ENCODE data around the gene PHF19.

Gene PHF19

DNA sequence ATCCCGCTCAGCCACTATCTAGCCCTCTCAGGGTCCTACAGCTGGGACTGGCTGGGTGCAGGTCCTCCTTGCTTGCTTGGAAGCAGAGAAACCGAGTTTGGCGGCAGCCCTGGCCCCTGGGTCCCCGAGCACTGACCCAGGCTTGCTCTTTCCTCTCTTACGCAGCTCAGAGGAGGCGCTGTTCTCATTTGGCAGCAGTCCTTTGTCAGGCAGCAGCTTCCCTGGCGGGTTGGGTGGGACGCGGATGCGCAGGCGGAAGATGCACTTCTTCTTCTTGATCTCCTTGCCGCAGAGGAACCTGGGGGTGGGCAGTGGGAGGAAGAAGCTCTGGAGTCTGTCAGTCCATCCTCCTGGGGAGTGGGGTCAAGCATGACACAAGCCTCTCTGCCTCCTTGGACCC, 14.5 kb downstream of the PHF19 start:
- Histone ChIP-seq H3K79me2 (ENCODE audit: insufficient read depth, low read length) (no peaks in the 10 kb centered on the region), H3K4me2 (ENCODE audit: low read depth, low read length, poor library complexity, severe bottlenecking) (no peak overlapping the region), H3K9me3 (ENCODE audit: insufficient read depth, low read length) (no peaks in the 10 kb centered on the region), H3K9ac (ENCODE audit: low read length) (no peak overlapping the region), H3K27ac (ENCODE audit: low read depth, low read length) (no peak overlapping the region), H3F3A (ENCODE audit: insufficient read depth) (no peaks in the 10 kb centered on the region), H3K27me3 (ENCODE audit: low read length) (no peaks in the 10 kb centered on the region), H3K36me3 (ENCODE audit: low read length) (no peaks in the 10 kb centered on the region; the same call in 1 of the 2 replicates), H2AFZ (ENCODE audit: low read depth, low read length, severe bottlenecking) (no peak overlapping the region), H4K20me1 (ENCODE audit: low read depth, low read length) (no peaks in the 10 kb centered on the region), H3K9me2 (replicated peaks; ENCODE audit: insufficient read depth, low read length) (no peaks in the 10 kb centered on the region), H3K4me3 (ENCODE audit: insufficient read depth, low read length, poor library complexity, severe bottlenecking) (no peak overlapping the region)
- TF ChIP-seq EZH2phosphoT487 (conservative IDR thresholded peaks at IDR 0.05; ENCODE audit: low read length) (no peak), CTCF (IDR thresholded peaks at IDR 0.05; ENCODE audit: insufficient read depth, low read length, poor library complexity, severe bottlenecking) (no peak)

DNA sequence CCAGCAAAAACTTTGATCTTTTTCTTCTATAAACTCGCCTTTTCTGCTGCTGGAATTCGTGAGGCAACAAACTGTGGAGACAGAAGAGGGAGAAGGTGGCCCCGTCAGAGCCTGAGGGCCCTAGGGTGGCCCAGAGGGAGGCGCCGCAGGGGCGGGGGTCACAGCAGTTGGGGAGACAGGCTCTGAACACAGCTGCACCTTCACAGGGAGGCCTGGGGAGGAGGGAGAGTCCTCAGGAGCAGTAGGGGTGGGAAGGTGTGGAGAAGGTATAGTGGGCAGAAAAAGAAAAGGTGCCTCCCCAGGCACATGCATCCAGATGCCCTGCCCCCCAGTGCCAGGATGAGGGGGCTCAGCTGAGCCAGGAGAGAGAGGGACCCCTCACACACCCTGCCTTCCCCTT, 15.1 kb downstream of the PHF19 start:
- no peaks in the 10 kb centered on the region for H3K9me3 ChIP-seq (ENCODE audit: insufficient read depth, low read length)
- H3K9ac ChIP-seq (ENCODE audit: low read length), result no peak overlapping the region
- no peak overlapping the region for H3K27ac ChIP-seq (ENCODE audit: low read depth, low read length)
- H3K27me3 ChIP-seq (ENCODE audit: low read length), result no peaks in the 10 kb centered on the region
- H2AFZ ChIP-seq (ENCODE audit: low read depth, low read length, severe bottlenecking), result no peak overlapping the region
- no peak for TF ChIP-seq CTCF (IDR thresholded peaks at IDR 0.05; ENCODE audit: insufficient read depth, low read length, poor library complexity, severe bottlenecking)
- no peak for TF ChIP-seq EZH2phosphoT487 (conservative IDR thresholded peaks at IDR 0.05; ENCODE audit: low read length)
- no peaks in the 10 kb centered on the region for H4K20me1 ChIP-seq (ENCODE audit: low read depth, low read length)
- no peaks in the 10 kb centered on the region; the same call in 1 of the 2 replicates for H3K36me3 ChIP-seq (ENCODE audit: low read length)
- H3K79me2 ChIP-seq (ENCODE audit: insufficient read depth, low read length), result no peaks in the 10 kb centered on the region
- H3K4me2 ChIP-seq (ENCODE audit: low read depth, low read length, poor library complexity, severe bottlenecking), result no peak overlapping the region
- H3F3A ChIP-seq (ENCODE audit: insufficient read depth), result no peaks in the 10 kb centered on the region
- H3K4me3 ChIP-seq (ENCODE audit: insufficient read depth, low read length, poor library complexity, severe bottlenecking), result no peak overlapping the region
- H3K9me2 ChIP-seq (replicated peaks; ENCODE audit: insufficient read depth, low read length), result no peaks in the 10 kb centered on the region

- Histone ChIP-seq H3K36me3 (ENCODE audit: low read length) (no peaks in the 10 kb centered on the region), H4K20me1 (ENCODE audit: low read depth, low read length) (no peaks in the 10 kb centered on the region), H3F3A (ENCODE audit: insufficient read depth) (peaks cover 3% of the 10 kb centered on the region; the same call in 1 of the 2 replicates), H3K9ac (ENCODE audit: low read length) (no peak overlapping the region), H3K4me2 (ENCODE audit: low read depth, low read length, poor library complexity, severe bottlenecking) (no peak overlapping the region), H2AFZ (ENCODE audit: low read depth, low read length, severe bottlenecking) (no peak overlapping the region), H3K27ac (ENCODE audit: low read depth, low read length) (no peak overlapping the region), H3K27me3 (ENCODE audit: low read length) (no peaks in the 10 kb centered on the region), H3K9me2 (replicated peaks; ENCODE audit: insufficient read depth, low read length) (no peaks in the 10 kb centered on the region), H3K4me3 (ENCODE audit: insufficient read depth, low read length, poor library complexity, severe bottlenecking) (no peak overlapping the region), H3K9me3 (ENCODE audit: insufficient read depth, low read length) (no peaks in the 10 kb centered on the region), H3K79me2 (ENCODE audit: insufficient read depth, low read length) (no peaks in the 10 kb centered on the region)
- TF ChIP-seq CTCF (IDR thresholded peaks at IDR 0.05; ENCODE audit: insufficient read depth, low read length, poor library complexity, severe bottlenecking) (no peak), EZH2phosphoT487 (conservative IDR thresholded peaks at IDR 0.05; ENCODE audit: low read length) (no peak)
These were observed 16.9 kb downstream of the PHF19 start for GRCh38 chr9:120860083-120860482.

Measured in SU-DHL-6 (cell line).